ENCODE results near the gene ARHGEF16.

DNA sequence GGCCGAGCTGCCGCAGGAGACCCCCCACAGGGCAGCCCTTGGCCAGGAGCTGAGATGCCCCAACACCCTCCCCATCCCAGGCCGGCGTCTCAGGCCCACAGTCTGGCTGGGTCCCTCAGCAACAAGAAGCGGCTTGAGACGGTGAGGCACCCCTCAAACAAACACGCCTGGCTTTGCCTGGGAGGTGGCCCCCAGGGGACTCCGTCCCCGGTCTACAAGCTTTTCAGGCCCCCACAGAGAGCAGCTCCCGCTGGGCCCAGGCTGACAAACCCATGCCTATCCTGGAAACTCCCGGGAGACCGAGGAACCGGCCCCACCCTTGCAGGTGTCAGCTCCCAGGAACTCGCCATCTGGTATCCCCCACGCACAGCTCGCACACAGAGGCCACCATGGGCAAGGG, 67.0 kb downstream of the ARHGEF16 start:
- TF ChIP-seq CTCF (IDR thresholded peaks at IDR 0.05) (no peak), ATF6 (CRISPR knock-in tag; IDR thresholded peaks at IDR 0.05) (no peak), GABPB1 (CRISPR knock-in tag; IDR thresholded peaks at IDR 0.05) (no peak), ZNF219 (CRISPR knock-in tag; IDR thresholded peaks at IDR 0.05; ENCODE audit: borderline replicate concordance) (no peak)
- TF ChIP-seq, protein P1, sequence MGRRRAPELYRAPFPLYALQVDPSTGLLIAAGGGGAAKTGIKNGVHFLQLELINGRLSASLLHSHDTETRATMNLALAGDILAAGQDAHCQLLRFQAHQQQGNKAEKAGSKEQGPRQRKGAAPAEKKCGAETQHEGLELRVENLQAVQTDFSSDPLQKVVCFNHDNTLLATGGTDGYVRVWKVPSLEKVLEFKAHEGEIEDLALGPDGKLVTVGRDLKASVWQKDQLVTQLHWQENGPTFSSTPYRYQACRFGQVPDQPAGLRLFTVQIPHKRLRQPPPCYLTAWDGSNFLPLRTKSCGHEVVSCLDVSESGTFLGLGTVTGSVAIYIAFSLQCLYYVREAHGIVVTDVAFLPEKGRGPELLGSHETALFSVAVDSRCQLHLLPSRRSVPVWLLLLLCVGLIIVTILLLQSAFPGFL (CRISPR knock-in tag; IDR thresholded peaks at IDR 0.05; ENCODE audit: borderline replicate concordance), result no peak

Data from WTC11 (cell line).